Stimulated activated CD4-positive, alpha-beta T cell treated with anti-CD3 and anti-CD28 coated beads, TNF-alpha, amount 100 ng/mL, for 1 hour (primary cell): ENCODE results near the gene IKZF1.

Experiments
- DNase-seq, 3 donors: peaks; one replicate each; pipeline ENCODE4 v3.0.0-alpha.2; 2020; ENCODE audit warnings: low read depth in 3 of 3, low spot score in 1 of 3

IKZF1 gene

DNA sequence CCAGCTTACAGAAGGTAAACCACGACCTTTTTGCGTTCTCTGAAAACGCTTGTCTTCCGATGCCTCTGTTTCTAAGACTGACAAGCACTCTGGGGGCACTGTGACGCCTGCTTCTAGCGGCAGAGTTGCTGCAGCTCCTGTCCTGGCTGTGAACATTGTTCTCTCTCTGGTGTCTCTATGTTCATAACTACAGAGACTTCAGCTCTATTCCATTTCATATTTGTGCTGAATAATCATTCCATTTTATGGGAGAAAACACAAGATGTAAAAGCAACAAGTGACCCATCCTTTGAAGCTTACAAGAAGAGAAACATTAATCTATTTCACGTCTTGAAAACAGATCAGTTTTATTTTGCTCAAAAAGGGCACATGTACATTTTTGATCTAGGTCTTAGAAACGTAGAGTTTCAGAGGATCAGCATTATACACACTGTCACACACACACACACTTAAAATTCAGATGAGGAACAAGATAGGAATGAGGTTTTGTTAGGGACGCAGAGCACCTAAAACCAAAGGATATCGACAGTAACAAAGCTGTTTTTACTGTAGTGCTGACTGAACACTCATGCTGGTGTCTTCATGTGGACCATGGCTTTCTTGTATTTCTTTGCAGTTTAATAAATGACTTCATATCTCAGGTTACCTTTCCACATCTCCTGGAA is 3.0 kb downstream of the IKZF1 start:
- peak in 1 of 3 donors; percentile 51 for DNase-seq

DNA sequence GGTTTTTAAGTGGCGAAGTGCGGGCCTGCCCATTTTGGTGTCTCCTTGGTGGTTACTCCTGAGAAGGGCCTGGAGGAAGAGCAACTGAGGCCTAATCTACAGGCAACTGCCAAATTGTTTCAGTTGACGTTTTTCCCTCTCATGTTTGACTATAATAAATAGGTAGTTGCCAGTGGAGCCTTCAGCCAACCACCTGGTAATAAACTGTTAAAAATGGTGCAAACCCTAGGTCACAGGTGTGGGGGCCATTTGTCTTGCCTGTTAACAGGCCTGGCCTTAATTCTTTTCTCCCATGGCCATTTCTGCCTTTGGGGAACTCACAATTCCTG is 3.7 kb downstream of the IKZF1 start:
- no peak for DNase-seq

DNA sequence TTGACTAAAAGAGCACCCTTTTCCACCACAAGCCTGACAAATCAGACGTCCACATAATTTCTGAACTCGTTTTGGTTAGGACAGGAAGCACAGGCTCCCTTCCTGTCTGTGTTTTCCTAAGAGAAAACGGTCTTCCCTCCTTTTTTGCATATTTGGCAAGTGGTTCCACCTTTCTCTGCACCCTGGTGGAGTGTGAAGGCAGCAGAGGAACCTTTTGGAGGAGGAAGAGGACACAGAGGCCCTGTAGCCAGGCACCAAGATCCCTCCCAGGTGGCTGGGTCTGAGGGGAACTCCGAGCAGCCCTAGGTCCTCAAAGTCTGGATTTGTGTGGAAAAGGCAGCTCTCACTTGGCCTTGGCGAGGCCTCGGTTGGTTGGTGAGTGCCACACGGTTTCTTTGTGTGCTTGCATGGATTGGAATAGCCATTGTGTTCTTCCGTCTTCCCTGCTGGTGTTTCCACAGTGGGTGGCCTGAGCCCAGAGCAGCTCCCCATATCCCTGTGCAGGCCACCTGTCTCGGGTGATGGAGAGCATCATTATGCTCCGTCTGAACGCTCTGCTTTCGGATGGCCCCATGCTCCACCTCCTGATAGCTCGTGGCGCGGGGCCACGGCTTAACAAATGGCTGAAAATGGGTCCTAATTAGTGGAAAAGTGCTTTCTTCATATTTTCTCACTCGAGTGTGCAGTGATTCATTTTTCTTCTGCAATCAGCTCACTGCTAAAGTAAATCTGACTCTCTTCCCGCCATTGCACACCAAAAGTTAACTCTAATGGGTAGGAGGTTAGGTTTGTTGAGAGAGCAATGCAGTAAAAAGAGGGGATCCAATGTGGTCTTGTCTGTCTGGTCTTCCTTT is 4.2 kb downstream of the IKZF1 start:
- no peak for DNase-seq

DNA sequence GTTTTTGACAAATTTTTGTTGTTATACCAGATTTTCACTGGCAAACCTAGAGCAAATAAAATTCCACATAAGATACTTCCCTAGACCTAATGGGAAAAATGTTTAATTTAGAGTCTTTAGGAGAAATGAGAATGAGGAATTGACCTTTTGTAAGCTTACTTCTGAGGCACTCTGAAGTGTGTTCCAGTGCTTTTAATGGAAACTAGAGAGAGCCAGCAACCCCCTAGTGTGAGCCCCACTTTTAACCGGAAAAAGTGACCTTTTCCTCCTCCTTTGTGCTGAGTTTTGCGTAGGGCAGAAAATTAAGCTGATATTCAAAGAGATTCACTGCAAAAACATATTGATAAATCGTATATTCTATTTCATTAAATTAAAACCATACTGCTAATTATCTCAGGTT is 5.2 kb downstream of the IKZF1 start:
- DNase-seq: no peak

DNA sequence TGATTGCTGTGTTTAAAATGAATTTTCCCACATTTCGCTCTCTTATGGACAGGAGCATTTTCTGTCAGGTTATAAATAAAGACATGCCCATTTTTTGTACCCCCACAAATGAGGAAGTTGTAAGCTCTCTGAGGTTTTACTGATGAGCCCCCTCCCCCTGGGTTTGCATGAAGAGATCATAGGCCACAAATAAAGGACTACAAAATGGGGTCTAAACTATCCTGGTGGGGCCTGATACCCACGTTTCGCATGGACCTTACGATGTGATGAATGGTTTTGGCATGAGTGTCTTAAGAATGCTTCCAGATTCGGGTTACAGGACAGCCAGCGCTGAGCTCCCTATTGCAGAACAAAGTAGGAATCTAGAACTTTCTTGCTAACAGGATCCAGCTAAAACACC is 5.8 kb downstream of the IKZF1 start:
- no peak for DNase-seq

DNA sequence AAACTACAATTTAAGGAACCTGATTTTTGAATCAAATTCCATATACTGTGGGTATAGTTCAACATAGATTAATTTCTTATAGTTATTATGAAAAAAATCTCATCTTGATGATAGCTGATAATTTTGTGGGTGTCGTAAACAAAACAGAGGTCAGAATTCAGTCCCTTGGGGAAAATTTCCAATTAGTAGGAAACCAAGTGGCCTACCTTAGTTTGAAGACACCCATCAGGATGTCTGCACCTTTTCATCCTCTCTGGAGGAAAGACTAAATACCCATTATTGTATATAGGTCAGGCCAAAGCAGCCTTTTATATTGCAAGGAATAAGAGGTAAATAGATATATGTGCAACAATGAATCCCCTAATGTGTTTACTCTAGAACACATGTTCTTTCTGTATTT is 6.4 kb downstream of the IKZF1 start:
- DNase-seq: no peak

DNA sequence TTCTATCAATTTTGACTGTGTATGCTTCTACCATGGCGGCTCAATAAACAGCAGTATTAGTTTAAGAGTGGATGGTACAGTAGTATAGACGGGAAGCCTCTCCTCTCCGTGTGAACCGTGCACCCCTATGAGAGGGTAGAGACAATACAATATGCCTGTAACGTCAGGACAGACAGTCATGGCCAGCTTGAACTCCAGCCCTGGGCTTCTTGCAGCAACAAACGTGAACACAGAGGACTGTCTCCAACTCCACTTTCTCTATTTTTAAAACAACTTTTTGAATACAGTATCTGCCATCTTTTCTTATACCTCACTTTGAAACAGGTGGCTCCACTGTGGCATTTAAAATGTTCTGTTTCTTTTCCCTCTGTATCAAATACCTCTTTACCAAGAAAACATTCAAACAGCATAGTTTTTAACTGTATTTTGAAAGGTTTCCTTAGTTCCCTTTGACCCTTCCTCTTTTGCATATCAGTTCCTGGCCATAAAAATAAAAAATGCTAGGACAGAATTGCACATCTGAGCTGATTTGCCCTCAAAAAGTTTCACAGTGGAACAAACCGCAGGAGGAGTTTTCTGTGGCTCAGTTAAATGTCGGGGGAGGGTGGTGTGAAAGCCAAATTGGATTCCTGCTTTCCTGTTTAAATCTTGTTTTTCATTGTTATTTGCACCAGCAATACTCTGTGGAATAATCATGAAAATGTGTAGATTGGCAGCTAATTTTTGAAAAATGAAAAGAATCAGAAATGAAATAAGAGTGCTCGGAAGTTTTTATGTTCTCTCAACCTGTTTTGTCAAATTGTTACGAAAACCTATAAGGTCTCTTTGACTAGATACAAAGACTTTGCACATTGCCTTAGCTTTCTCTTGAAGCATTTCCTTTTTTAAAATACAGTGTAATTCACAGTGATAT is 8.0 kb downstream of the IKZF1 start:
- no peak for DNase-seq

DNA sequence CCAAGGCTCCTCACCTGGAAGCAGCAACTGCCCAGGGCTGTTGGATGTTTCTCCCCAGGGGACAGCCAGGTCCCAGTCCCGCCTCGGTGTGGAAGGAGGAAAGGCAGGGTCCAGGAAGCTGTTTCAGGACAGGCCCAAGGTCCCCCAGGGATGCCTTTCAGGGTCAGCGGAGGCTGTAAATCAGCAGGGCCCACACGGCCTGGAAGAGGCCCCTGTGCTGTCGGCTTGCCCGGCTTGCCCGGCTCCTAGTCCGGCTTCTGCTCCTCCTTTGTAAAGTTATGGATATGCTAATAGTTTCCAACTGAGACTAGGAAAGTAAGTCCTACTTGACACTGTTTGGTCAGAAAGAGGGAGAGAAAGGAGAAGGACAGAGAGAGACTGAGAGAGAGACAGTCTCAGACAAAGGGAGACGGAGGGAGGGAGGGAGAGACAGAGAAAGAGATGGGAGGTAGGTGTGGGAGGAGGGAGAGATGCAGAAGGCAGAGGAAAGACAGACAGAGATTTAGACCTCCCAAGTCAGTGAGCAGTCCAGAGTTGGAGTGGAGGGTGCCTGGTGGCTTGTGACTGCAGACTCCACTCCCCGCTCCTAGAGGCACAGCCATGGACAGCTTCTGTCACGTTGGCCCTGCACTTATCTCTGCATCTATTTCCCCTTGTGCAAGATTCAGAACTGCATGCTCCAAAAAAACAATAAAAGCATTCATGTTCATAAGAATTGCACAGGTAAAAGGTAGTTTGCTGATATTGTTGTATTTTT is 10.5 kb downstream of the IKZF1 start:
- DNase-seq: no peak

DNA sequence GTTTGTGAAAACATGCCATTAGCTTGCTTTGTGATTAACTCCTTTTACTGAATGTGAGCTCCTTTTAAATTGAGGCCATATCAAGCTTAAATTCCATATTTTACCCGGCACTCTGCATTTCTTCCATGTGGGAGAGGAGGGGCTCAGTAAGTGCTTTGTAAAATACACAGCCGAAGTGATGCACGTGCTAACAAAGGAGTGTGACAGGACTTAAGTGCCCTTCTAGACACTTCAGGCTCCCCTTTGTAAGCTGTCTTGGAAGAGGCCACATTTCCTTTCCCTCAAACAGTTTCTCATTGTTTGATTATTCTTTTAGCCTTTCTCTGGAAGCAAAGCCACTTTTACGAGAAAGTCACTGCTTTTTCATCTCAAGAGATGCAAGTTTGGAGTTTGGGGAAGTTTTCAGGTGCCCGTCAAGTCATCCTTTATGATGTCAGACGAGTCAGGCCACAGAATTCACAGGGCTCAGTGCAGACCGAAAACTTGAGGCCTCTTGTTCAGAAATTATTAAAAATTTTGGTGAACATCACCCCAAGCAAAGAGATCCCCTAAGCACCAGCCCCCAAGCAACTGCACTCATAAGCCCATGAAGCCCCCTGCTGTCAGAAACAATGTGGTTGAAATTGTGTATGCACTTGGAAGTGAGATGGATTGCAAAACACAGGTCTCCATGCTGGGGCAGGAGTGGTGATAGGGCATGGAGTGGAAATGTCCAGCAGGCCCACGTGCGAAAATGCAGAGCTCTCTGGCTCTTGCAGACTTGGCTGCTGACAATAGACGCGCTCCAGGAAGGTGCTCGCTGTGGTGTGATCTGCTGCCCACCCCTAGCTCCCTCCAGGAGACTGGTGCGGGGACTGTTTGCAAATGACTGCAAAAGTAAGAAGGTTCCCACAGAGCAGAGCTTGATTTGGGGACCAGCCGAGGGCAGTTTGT is 11.5 kb downstream of the IKZF1 start:
- no peak for DNase-seq

DNA sequence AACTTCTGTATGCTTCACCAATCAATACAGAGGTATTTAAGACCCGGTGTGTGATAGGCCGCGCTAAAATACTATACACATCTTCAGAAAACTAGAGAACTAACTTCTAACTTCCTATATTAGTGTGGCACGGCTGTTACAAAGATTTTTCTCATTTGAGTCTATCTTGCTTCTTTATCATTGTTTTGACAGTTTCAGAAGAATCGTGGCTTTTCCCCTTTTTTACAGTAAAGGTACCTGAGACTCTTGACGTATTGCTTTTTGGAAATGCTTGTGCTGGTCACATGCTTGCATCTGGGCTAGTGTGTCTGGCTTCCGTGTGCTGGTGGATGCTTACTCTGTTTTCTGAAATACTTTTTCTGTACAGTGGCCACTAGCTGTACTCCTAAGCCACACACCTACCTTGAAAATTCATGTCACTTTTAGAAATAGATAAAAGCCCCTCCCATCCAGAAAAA is 12.7 kb downstream of the IKZF1 start:
- DNase-seq: no peak

DNA sequence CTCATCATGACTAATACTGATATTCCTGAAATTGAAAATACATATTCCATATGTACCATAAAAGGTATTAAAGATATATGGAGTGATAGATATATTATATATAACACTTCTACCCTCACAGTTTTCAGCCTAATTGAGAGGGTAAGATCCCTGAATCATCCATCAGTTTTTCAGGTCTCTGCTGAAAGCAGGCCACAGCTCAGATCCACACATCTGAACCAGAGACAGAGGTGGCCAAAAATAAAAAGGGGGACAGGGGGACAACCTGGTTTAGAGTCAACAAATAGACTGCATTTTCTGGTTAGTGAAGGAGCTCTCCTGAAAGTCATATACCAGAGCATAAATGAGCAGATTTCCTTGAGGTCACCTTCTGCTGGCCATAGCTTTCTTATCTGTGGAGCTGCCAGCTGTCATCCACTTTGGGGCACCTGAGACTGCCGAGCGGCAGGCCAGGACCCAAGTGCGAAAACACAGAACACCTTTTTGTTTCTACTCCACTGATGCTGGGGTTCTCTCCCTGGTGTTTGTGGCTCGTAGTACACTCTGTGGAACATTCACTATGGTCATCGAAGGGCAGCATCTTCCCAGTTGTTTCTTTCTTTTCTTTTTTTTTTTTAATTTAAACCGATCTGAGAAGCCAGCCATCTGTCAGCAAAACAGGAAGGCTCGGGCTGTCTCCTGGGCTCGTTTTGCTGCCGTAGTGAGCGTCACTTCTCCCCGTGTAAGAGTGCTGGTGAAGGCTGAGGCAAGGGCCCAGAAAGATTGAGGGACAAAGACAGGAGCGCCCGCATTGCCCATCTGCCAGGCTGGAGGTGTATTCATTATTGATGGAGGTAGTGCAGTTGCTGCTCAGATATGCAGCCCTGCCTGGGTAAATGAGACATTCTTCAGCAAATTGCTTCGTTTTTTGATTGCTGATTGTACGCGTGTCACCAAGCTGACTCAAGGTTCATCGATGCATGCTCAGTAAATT is 13.5 kb downstream of the IKZF1 start:
- no peak for DNase-seq

DNA sequence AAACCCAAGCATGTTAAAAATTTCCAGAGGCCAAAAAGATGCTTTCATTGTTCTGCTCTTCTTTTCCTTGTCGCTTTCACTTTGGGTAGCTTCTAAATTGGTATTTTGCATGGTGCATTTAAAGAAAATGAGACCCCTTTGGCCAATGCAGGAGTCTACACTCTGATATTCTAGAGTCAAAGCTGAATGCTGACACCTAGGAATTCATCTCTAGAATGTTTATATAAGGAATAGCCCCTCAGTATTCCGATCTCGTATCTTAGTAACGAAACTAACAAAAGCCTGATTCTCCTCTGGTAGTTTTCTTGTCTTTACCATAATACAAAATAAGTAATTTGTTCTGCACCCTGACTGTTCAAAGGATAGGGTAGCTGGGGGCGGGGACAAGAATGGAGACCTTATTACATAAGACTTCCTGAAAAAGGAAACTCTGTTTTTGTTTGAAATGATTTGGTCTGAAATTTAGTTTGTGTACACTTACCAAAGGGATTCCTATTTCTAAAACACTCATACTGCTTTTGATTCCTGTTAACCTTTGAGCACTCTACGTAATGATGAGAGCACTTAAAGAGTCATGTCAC is 17.1 kb downstream of the IKZF1 start:
- no peak for DNase-seq

DNA sequence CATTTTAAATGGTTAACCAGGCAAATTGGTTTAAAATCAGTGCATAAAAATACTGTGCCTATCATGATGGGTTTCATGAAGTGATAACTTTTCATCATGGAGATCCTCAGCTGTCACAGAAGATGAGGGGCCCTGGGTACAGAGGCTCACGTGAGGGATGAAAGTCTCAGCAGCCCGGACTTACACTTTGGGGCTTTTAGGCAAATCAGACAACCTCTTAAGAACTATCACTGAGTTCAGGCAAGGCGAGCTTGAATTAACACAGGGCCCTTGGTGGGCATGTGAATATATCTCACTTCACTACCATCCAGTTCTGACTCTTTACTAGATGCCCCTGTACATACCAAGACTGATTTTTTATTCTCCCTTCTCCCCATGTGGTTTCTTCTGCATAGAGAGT is 19.6 kb downstream of the IKZF1 start:
- no peak for DNase-seq

DNA sequence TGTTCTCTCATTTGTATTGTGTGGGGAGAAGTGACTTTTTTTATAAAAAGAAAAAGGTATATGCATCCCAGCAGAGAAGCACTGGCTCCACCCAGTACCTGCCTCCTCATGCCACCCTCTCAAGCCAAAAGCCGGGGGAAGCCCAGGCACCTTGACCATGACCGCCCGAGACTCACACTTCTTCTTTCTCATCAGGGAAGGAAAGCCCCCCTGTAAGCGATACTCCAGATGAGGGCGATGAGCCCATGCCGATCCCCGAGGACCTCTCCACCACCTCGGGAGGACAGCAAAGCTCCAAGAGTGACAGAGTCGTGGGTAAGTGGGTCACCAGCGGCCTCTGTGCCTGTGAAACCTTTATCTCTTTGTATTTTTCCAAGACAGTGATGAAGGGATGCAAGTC is 22.9 kb downstream of the IKZF1 start:
- no peak for DNase-seq

DNA sequence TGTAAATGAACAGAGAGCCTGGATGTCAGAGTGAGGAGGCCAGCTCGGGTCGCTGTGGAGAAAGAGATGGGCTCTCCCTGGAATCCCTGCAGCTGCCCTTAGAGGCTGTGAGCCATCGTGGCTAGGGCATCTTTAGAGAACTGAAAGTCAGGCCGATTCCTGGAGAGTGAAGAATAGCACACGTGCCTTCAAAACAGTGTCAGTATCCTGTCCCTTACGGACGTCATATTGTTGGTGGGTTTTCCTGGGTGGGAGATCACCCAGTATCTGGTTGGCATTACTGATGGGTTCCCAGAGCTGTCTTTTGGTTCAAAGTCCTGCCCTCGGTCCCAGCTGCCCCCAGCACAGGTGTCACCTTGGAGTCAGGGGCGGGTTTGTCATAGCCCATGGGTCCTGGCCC is 25.3 kb downstream of the IKZF1 start:
- no peak for DNase-seq

DNA sequence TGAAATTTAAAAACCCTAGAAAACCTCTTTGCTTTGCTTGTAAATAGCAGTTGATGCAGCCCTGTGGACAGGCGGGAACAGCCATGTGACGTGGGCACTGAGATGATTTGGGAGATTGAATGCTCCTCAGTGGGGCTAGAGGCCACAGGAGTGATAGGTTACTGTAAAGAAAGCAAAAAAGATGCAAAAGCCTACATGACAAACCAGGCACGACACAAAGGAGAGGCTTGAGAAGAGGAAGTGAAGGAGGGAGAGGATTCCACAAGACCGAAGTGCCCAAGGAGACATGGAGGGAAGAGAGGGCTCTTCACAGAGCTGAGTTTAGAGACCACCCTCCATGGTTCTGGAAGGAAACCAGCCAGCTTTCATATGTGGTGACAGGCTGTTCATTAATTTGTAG is 25.7 kb downstream of the IKZF1 start:
- DNase-seq: no peak

DNA sequence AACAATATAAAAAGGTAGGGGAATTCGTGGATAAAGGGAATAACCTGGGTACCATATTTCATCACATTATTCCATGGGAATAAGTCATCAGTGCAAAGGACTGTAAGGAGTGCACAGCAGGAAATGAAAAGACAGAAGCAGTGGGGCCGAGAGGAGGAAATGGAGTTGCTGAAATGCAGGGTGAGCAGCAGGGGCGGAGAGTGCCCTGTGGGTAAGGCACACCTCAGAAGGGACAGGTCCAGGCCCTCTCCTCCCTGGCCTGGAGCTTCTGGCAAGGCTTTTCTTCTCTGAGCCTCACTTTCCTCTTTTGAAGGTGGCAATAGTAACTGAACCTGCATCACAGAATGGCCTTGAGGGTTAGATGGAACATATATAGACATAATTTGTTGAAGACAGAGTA is 26.2 kb downstream of the IKZF1 start:
- DNase-seq: no peak

DNA sequence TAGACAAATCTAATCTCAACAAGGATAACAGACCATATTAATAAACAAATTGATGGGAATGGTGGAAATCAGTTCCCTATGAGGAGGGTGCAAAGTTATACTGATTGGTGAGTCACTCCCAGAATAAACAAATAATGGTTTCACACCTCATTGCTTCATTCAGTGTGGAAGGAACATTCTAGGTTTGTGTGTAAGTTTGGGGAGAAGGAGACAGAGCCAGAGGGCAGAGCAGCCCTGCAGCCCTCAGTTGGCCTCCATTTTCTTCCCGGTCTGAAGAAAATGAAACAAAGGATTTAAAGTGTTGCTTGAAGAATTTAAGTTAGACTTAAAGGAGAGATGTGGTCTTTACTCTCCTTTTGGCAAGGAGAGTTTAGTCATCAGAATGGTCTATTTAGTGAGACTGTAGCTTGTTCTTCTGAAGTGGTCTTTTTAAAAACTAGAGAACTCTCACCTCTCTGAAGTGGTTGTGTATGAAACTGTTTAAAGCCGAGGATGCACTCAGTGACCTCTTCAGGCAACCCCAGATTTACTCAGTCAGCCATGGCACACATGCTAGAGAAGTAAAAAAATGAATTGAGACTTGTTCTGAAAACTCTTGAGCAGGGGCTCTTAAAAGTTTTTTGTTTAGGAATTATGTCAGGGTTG is 27.2 kb downstream of the IKZF1 start:
- no peak for DNase-seq
